PC-3 (cell line): ENCODE measurements around the gene NBPF9. TPM values are rescaled to one million over a fixed set of nuclear protein-coding genes. Genes with fewer than 3 reads are reported as not detected.
"Not testable (repeated sequence)": the region's sequence is repeated elsewhere in the genome, so short reads cannot be mapped to it uniquely, and the experiment has no call there.

ENCODE experiments used
- ATAC-seq: fragments of 200-7000 bp; cut with Tn5 transposase; 2 replicates; pipeline ENCODE4 v1.9.1; 2020; ENCODE audit warnings: mild to moderate bottlenecking, moderate library complexity
- BruUV-seq: library from RNA; stranded (reverse); fragments of 400-500 nt; replicated peaks from 2 replicates; lab custom pipeline; 2021; lab: Mats Ljungman, UMichigan
- CTCF ChIA-PET: fragments of 300-600 bp; sonication (Branson Sonifier 250); formaldehyde crosslinking; loops from one replicate; lab custom pipeline; 2022; ENCODE audit warnings: antibody characterized with exemption; lab: Charles Lee
- POLR2A ChIA-PET: fragments of 300-600 bp; sonication (Branson Sonifier 250); formaldehyde crosslinking; loops from one replicate; lab custom pipeline; 2022; ENCODE audit warnings: antibody characterized with exemption; ENCODE audit not compliant: unreplicated experiment; lab: Charles Lee
- DNase-seq: peaks from one replicate; pipeline ENCODE4 v3.0.0-alpha.2; 2015
- H2AFZ ChIP-seq: fragments of 300-600 bp; sonication (generic); 2 replicates; pipeline ENCODE4 v1.6.0; 2016; ENCODE audit warnings: antibody characterized with exemption, low read length
- H3F3A ChIP-seq: fragments of 300-600 bp; sonication (generic); one replicate; pipeline ENCODE4 v1.6.0; 2017; ENCODE audit warnings: antibody characterized with exemption, low read length, control low read depth, mild to moderate bottlenecking; ENCODE audit not compliant: unreplicated experiment
- H3K27ac ChIP-seq: fragments of 300-600 bp; sonication (generic); 2 replicates; pipeline ENCODE4 v1.5.1; 2016; ENCODE audit warnings: mild to moderate bottlenecking, low read length
- H3K27me3 ChIP-seq: fragments of 300-600 bp; sonication (generic); 2 replicates; pipeline ENCODE4 v1.6.1; 2016; ENCODE audit warnings: low read length, mixed read lengths
- H3K36me3 ChIP-seq: fragments of 300-600 bp; sonication (generic); 2 replicates; pipeline ENCODE4 v1.6.1; 2016; ENCODE audit warnings: low read depth, mixed run types, low read length, mixed read lengths
- H3K4me1 ChIP-seq: fragments of 300-600 bp; sonication (generic); 2 replicates; pipeline ENCODE4 v1.5.1; 2016; ENCODE audit warnings: low read length; ENCODE audit not compliant: insufficient read depth
- H3K4me2 ChIP-seq: fragments of 300-600 bp; sonication (generic); 2 replicates; pipeline ENCODE4 v1.6.0; 2016; ENCODE audit warnings: low read length
- H3K4me3 ChIP-seq: fragments of 300-600 bp; sonication (generic); 2 replicates; pipeline ENCODE4 v1.5.1; 2016; ENCODE audit warnings: mild to moderate bottlenecking, low read length, mixed read lengths
- H3K79me2 ChIP-seq: fragments of 300-600 bp; sonication (generic); 2 replicates; pipeline ENCODE4 v1.6.1; 2017; ENCODE audit warnings: low read length, mixed read lengths
- H3K9ac ChIP-seq: fragments of 300-600 bp; sonication (generic); 2 replicates; pipeline ENCODE4 v1.6.0; 2016; ENCODE audit warnings: mild to moderate bottlenecking, low read length
- H3K9me2 ChIP-seq: fragments of 300-600 bp; sonication (generic); replicated peaks from 2 replicates; pipeline ENCODE4 v1.6.1; 2016; ENCODE audit warnings: mixed run types, low read length, mixed read lengths
- H3K9me3 ChIP-seq: fragments of 300-600 bp; sonication (generic); 2 replicates; pipeline ENCODE4 v1.6.1; 2016; ENCODE audit warnings: low read length, mixed read lengths
- H4K20me1 ChIP-seq: fragments of 300-600 bp; sonication (generic); 2 replicates; pipeline ENCODE4 v1.6.1; 2016; ENCODE audit warnings: low read length, mixed read lengths
- intact Hi-C: fragments of 100-400 bp; cut with micrococcal nuclease; formaldehyde crosslinking; loops from 2 replicates; pipeline ENCODE4 v1.9.0; 2023
- total RNA-seq: library from RNA; depleted of rRNA; stranded (reverse); fragments of >200 nt; gene quantifications from 2 replicates; pipeline ENCODE4 v1.2.3, GENCODE V29; 2014

NBPF9 gene
- total RNA-seq, 1 experiment from 2014 or later = 15.7 TPM

GRCh38 chr1:149126555-149127145, 23.3 kb upstream of the NBPF9 start:
- H3K27ac ChIP-seq, H3K4me2 ChIP-seq, BruUV-seq, H3K27me3 ChIP-seq, H3K9me3 ChIP-seq, H3K4me1 ChIP-seq, intact Hi-C loops, CTCF ChIA-PET, H3F3A ChIP-seq, H2AFZ ChIP-seq, ATAC-seq, H3K36me3 ChIP-seq, H3K9ac ChIP-seq, H3K9me2 ChIP-seq, H3K4me3 ChIP-seq, POLR2A ChIA-PET, H3K79me2 ChIP-seq, DNase-seq, H4K20me1 ChIP-seq: not testable (repeated sequence)

- BruUV-seq, H3F3A ChIP-seq, H3K79me2 ChIP-seq, H3K27ac ChIP-seq, POLR2A ChIA-PET, H3K4me1 ChIP-seq, H3K9me2 ChIP-seq, H3K4me3 ChIP-seq, intact Hi-C loops, H3K9ac ChIP-seq, H3K9me3 ChIP-seq, H3K27me3 ChIP-seq, CTCF ChIA-PET, H3K36me3 ChIP-seq, H4K20me1 ChIP-seq: not testable (repeated sequence)
- ATAC-seq (peak; percentile 81), DNase-seq (peak; percentile 2)
- H3K4me2 ChIP-seq = 0 out of 2 replicates have a peak overlapping the region, but pooled peaks have one; percentile 41
- 0 out of 2 replicates have a peak overlapping the region, but pooled peaks have one; percentile 22 for H2AFZ ChIP-seq
Observed at GRCh38 chr1:149123948-149124926, 20.9 kb upstream of the NBPF9 start.

DNA sequence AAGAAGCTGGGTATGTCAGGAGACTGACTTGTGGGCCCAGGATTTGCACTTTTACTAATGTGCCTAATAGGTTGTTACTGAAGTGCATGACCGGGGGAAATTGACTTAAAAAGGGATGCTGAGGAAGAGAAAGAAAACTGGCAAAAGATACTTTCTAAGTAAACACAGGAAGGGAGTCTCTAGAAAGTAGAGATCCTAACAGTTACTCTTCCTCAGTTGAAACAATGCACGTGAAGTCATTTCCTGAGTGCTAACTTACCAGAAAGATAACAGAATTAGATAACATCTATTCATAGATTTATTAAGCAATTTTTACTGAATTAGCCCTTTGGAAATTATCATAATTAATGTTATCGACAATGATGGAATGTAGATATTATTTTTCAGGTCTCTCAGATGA, 9.5 kb upstream of the NBPF9 start:
- H3K4me2 ChIP-seq, H3K27ac ChIP-seq, POLR2A ChIA-PET, H3K4me3 ChIP-seq, H3F3A ChIP-seq, DNase-seq, H3K9me3 ChIP-seq, ATAC-seq, intact Hi-C loops, H3K27me3 ChIP-seq, H3K9ac ChIP-seq, CTCF ChIA-PET, H3K79me2 ChIP-seq, H2AFZ ChIP-seq, H3K4me1 ChIP-seq, H4K20me1 ChIP-seq, H3K36me3 ChIP-seq, H3K9me2 ChIP-seq, BruUV-seq: not testable (repeated sequence)

DNA sequence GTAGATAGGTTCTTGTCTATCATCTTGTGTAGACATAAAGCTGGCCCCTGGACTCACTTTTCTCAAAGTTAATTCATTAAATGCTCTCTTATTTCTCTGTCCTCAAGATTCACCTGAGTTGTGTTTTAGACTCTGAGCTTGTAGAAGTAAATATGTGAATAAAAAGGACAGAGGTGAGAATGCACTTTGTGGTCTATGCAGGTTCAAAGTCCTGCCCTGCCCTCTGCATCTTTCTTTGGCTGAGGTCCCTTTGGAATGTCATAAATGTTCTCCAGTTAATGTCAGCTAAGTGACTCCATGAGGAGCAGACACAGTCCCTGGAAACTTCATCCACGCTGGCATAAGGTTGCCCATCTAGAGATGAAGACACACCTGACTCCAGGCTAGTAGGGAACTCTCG, 7.0 kb upstream of the NBPF9 start:
- H3K27ac ChIP-seq, H3K9ac ChIP-seq, H2AFZ ChIP-seq, H3K4me2 ChIP-seq, H3K27me3 ChIP-seq, H3K79me2 ChIP-seq, H3K36me3 ChIP-seq, H4K20me1 ChIP-seq, DNase-seq, ATAC-seq, H3K4me1 ChIP-seq, BruUV-seq, H3K9me2 ChIP-seq, POLR2A ChIA-PET, H3K4me3 ChIP-seq, intact Hi-C loops, H3K9me3 ChIP-seq, CTCF ChIA-PET, H3F3A ChIP-seq: not testable (repeated sequence)

DNA sequence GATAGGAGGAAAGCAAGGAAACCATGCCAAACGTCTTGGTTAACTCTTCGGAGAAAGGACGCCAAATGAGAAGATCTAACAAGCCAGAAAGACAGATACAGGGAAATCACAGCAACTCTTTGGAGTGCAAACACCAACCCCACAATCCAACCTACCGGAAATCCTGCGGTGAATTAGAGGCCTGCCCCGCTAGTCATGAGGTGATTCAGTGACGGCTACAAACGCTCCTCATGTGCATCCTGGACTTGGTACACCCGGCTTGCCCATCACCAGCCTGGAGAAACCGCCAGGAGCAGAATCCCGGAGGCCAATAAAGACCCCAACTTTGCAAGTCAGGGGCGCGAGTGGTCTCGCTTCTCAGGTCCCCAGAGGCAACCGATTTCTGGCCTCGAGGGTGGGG, 777 bp downstream of the NBPF9 start:
- H3K27ac ChIP-seq, H2AFZ ChIP-seq, H3K4me1 ChIP-seq, DNase-seq, H4K20me1 ChIP-seq, H3K36me3 ChIP-seq, H3K9ac ChIP-seq, POLR2A ChIA-PET, H3K9me3 ChIP-seq, H3K79me2 ChIP-seq, H3F3A ChIP-seq, CTCF ChIA-PET, H3K27me3 ChIP-seq, intact Hi-C loops, H3K9me2 ChIP-seq: not testable (repeated sequence)
- Histone ChIP-seq H3K4me2 (peak overlapping the region; percentile 56), H3K4me3 (peak overlapping the region; percentile 60)
- ATAC-seq = peak; percentile 82
- TSS peak; percentile 67 for BruUV-seq

- POLR2A ChIA-PET, intact Hi-C loops, CTCF ChIA-PET, H3K79me2 ChIP-seq, H3K4me1 ChIP-seq, H3K36me3 ChIP-seq, H3K27me3 ChIP-seq, H3K27ac ChIP-seq, H2AFZ ChIP-seq, H3K4me2 ChIP-seq, H3K9me3 ChIP-seq, BruUV-seq, H3K4me3 ChIP-seq, H3K9me2 ChIP-seq, H3F3A ChIP-seq, H4K20me1 ChIP-seq, H3K9ac ChIP-seq: not testable (repeated sequence)
- ATAC-seq (peak; percentile 41), DNase-seq (peak; percentile 79)
Observed at GRCh38 chr1:149098276-149098675, 5.1 kb downstream of the NBPF9 start.
